ENCODE results near the gene CYP24A1. TPM values are rescaled to one million over a fixed set of nuclear protein-coding genes. Genes with fewer than 3 reads are reported as not detected.
A peak's percentile ranks its signal among the peaks of the same experiment; 100 is the strongest.

Gene CYP24A1
- total and polyA plus RNA-seq, 2 of the 13 experiments (the other 11 are each of a cell fraction or from before 2014, with no cell fraction given): 9.4 to 32.7 TPM

GRCh38 chr20:54199721-54200176 lies 26.0 kb upstream of the CYP24A1 start (continued):
- TF ChIP-seq ARID5B (CRISPR knock-in tag; IDR thresholded peaks at IDR 0.05) (peak; percentile 48; the same call in 1 of the 2 replicates), RELA (CRISPR knock-in tag; IDR thresholded peaks at IDR 0.05) (peak; percentile 77; the same call in 1 of the 2 replicates), NR2C2 (CRISPR knock-in tag; IDR thresholded peaks at IDR 0.05; ENCODE audit: borderline replicate concordance) (no peak), PAXIP1 (CRISPR knock-in tag; conservative IDR thresholded peaks at IDR 0.05) (no peak), CREB3 (CRISPR knock-in tag; IDR thresholded peaks at IDR 0.05) (no peak), ZNF572 (CRISPR knock-in tag; IDR thresholded peaks at IDR 0.05) (no peak), ZNF33A (CRISPR knock-in tag; IDR thresholded peaks at IDR 0.05; ENCODE audit: borderline replicate concordance) (no peak), HMG20A (CRISPR knock-in tag; IDR thresholded peaks at IDR 0.05; ENCODE audit: borderline replicate concordance) (no peak), ZNF224 (CRISPR knock-in tag; IDR thresholded peaks at IDR 0.05) (no peak), ZNF704 (CRISPR knock-in tag; IDR thresholded peaks at IDR 0.05; ENCODE audit: borderline replicate concordance) (no peak), PTBP1 (IDR thresholded peaks at IDR 0.05; ENCODE audit: low read depth, low read length, poor library complexity, severe bottlenecking) (no peak), DMAP1 (CRISPR knock-in tag; IDR thresholded peaks at IDR 0.05) (0 out of 2 replicates have a peak, but pooled peaks have one; percentile 16), SMC3 (IDR thresholded peaks at IDR 0.05; ENCODE audit: low read length) (peak; percentile 100), ZNF589 (CRISPR knock-in tag; conservative IDR thresholded peaks at IDR 0.05) (no peak), TBX3 (IDR thresholded peaks at IDR 0.05; ENCODE audit: borderline replicate concordance) (no peak), ZNF563 (CRISPR knock-in tag; IDR thresholded peaks at IDR 0.05) (no peak), KMT2A (CRISPR knock-in tag; IDR thresholded peaks at IDR 0.05) (no peak), TBX2 (CRISPR knock-in tag; IDR thresholded peaks at IDR 0.05; ENCODE audit: borderline replicate concordance) (no peak), ZNF570 (CRISPR knock-in tag; IDR thresholded peaks at IDR 0.05; ENCODE audit: borderline replicate concordance) (no peak), ZFYVE20 (CRISPR knock-in tag; IDR thresholded peaks at IDR 0.05; ENCODE audit: borderline replicate concordance, low read depth) (no peak), SIN3B (IDR thresholded peaks at IDR 0.05; ENCODE audit: low read length) (no peak)
